CD4-positive, alpha-beta T cell treated with Interleukin-4 for 1 hour (primary cell): ENCODE data around the gene NDFIP1.
"Not testable (repeated sequence)": the region's sequence is repeated elsewhere in the genome, so short reads cannot be mapped to it uniquely, and the experiment has no call there.

Experiments used
- DNase-seq, 2 donors: peaks; one replicate each; pipeline ENCODE4 v3.0.0-alpha.2; 2020 to 2022

The NDFIP1 gene

DNA sequence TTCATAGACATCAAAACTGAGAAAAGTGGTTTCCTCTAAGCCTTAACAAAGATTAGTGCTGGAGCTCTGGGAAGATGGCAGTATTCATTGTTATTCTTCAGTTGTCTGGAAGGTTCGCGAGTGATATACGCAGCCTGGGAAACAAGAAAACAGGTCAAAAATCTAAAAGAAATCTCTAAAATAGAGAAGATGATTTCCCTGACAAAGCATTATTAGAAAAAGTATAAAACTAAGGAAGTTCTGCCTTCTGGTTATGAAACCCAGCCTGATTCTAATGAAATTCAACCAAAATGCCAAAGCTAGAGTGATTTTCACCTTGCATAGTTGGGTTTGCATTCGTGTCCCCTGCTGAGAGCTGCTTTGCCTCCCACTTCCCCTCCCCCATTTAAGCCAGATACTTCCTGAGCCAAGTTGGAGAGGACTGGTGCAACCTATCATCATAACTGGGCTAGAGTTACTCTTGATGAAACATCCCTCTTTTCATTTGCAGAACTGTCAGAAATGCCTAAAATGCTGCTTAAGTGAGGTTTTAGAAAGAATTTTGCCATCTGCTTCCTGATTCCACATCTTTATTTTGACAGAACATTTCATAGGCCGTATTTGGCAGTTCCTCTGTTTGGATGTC, 48.4 kb downstream of the NDFIP1 start:
- no peak for DNase-seq

- no peak for DNase-seq
Measured at GRCh38 chr5:142159354-142159753, 50.8 kb downstream of the NDFIP1 start.

- DNase-seq: no peak
Measured at GRCh38 chr5:142164315-142164714, 55.7 kb downstream of the NDFIP1 start.

GRCh38 chr5:142166754-142167153, 58.2 kb downstream of the NDFIP1 start:
- DNase-seq: no peak

- no peak for DNase-seq
Measured at GRCh38 chr5:142167458-142167857, 58.9 kb downstream of the NDFIP1 start.

- DNase-seq: no peak
Measured at GRCh38 chr5:142168365-142168764, 59.8 kb downstream of the NDFIP1 start.

DNA sequence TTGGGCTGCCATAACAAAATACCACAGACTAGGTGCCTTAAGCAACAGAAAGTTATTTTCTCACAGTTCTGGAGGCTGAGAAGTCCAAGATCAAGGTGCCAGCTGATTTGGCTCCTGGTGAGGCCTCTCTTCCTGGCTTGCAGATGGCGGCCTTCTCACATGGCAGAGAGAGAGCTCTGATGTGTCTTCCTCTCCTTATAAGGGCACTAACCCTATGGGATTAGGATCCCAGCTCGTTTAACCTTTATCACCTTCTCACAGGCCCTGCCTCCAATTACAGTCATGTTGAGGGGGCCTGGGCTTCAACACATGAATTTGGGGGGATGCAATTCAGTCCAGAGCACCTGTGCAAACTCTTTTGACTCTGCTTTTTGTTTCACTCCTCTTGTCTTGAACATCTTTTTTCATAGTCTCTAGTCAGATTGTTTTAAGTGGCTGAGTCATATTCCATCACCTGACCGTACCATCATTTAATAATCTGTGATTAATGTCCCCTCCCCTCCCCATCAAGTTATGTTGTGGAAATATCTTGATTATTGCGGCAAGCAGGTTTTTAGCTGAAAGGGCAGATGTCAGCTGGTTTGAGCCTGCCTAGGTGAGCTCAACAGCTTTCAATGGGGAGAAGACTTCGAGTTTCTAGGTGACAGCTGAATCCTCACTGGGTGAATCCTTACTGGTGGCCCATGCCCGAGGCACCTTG, 61.8 kb downstream of the NDFIP1 start:
- DNase-seq: no peak

DNA sequence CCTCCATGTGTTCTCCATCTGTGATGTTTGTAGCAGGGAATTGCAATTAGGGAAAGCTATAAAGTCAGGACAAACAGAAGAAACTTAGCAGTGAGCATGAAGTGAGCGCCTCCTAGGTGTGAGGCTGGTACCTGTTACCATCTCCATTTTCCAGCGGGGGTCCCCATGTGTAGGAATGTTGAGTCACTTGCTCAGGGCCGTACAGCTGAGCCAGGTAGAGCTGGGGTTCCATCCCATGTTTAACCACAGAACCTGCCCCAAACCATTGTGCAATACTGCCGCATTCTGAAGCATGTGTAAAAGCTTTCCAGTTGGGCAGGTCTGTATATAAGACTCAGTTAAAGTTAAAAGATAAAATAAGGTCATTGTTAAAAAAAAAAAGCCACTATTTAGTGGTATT, 62.7 kb downstream of the NDFIP1 start:
- DNase-seq: no peak

DNA sequence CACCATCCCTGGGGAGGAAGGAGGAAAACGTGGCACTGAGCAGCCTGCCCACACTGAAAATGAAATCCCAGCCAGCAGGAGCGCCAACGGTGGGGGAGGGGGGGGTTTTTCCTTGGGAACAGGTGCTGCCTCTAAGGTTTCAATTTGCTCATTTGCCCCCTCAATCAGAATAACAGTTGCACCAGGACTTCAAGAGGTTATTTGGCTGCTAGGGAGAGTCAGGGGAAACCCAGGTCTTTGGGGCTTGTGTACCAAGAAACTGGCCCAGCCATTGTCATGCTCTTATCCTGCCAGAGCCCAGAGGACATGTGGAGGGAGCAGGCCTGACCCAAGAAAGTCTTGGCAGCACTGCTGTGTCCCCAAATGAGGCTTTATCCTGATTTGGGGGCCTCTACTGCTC, 66.5 kb downstream of the NDFIP1 start:
- DNase-seq: no peak

GRCh38 chr5:142175461-142176142, 67.0 kb downstream of the NDFIP1 start:
- no peak for DNase-seq

GRCh38 chr5:142176255-142176654, 67.7 kb downstream of the NDFIP1 start:
- no peak for DNase-seq

GRCh38 chr5:142178651-142179050, 70.1 kb downstream of the NDFIP1 start:
- DNase-seq: no peak

GRCh38 chr5:142179776-142180387, 71.3 kb downstream of the NDFIP1 start:
- DNase-seq: no peak

DNA sequence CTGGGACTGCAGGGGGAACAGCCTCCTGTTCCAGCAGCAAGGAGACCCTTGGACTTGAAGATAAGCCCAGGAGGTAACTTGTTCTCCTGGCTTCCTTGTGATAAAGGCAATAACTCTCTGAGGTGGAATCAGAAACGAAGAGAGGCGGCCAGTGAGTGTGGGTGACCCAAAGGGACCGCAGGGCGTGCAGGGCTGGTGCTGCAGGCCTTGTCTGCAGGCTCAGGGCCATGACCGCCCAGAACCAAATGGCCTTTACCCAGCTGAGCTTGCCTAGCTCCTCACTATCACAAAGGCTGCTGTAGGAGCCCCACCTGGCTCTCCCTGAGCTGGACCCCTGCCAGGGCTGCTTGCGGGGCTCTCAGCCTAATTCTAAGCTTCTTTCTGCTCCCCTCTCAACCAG, 72.5 kb downstream of the NDFIP1 start:
- no peak for DNase-seq

- DNase-seq: no peak
Measured at GRCh38 chr5:142181547-142182163, 73.1 kb downstream of the NDFIP1 start.

DNA sequence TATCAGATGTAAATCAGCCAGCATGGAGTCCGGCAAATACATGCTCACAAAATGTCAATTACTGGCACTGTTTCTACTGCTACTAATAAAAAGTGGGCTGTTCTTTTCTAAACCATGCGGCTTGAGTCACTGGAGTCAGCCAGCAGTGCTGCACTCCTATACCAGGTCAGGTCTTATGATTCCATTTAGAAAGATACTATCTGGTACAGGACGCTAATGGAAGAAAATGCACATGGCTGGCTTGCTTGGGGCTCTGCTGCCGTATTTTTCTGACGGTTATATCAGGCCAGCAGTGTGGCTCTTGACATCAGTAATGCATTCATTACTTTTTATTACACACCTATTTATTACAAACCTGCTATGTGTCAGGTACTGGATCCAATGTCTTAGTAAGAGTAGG, 74.3 kb downstream of the NDFIP1 start:
- no peak for DNase-seq

- no peak for DNase-seq
Measured at GRCh38 chr5:142183561-142183960, 75.0 kb downstream of the NDFIP1 start.

- no peak for DNase-seq
Measured at GRCh38 chr5:142184988-142185387, 76.4 kb downstream of the NDFIP1 start.

- DNase-seq: no peak
Measured at GRCh38 chr5:142186514-142186856, 77.9 kb downstream of the NDFIP1 start.

- no peak for DNase-seq
Measured at GRCh38 chr5:142186857-142187594, 78.4 kb downstream of the NDFIP1 start.

DNA sequence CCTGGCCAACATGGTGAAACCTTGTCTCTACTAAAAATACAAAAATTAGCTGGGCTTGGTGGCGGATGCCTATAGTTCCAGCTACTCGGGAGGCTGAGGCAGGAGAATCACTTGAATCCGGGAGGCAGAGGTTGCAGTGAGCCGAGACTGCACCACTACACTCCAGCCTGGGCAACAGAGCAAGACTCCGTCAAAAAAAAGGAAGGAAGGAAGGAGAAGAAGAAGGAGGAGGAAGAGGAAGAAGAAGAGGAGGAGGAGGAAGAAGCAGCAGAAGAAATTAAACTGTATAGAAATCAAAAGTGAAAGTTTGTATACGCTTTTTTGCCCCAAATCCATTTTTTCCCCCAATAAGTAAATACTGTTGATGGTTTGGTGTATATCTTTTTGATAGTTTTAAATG, 80.1 kb downstream of the NDFIP1 start:
- not testable (repeated sequence) for DNase-seq

DNA sequence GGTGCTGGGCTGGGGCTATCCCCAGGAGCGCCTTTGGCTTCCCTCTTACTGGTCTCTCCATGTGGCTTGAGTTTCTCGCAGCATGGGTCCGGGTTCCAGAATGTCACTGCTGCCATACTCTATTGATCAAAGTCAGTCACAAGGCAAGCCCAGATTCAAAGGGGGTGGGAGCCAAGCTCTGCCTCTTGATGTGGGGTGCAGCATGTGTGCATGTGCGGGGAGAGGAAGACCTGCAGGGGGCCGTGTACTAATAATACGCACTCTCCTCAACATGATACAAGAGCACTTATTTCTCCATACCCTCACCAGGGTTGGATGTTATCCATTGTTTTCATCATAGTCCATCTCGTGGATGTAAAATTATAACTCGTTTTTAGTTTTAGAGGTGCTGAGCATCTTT, 81.2 kb downstream of the NDFIP1 start:
- DNase-seq: no peak

GRCh38 chr5:142191776-142192175, 83.2 kb downstream of the NDFIP1 start:
- no peak for DNase-seq
